Panc1 (cell line): Measurements from ENCODE around the gene HEPHL1. TPM values are rescaled to one million over a fixed set of nuclear protein-coding genes. Genes with fewer than 3 reads are reported as not detected.

ENCODE experiments used
- ATAC-seq: fragments of 200-7000 bp; cut with Tn5 transposase; 2 replicates; pipeline ENCODE4 v1.9.1; 2020; ENCODE audit warnings: mild to moderate bottlenecking, moderate library complexity
- BruUV-seq: library from RNA; stranded (reverse); fragments of 400-500 nt; replicated peaks from 2 replicates; lab custom pipeline; 2021; lab: Mats Ljungman, UMichigan
- CTCF ChIA-PET: fragments of 300-600 bp; sonication (Branson Sonifier 250); formaldehyde crosslinking; loops from one replicate; lab custom pipeline; 2022; ENCODE audit warnings: antibody characterized with exemption; lab: Charles Lee
- POLR2A ChIA-PET: fragments of 300-600 bp; sonication (Branson Sonifier 250); formaldehyde crosslinking; loops from one replicate; lab custom pipeline; 2022; ENCODE audit warnings: antibody characterized with exemption; lab: Charles Lee
- DNase-seq: peaks from one replicate; pipeline ENCODE4 v3.0.0-alpha.2; 2010; ENCODE audit warnings: low read depth, low spot score
- H3K27ac ChIP-seq: 2 replicates; pipeline ENCODE4 v1.5.1; 2011; ENCODE audit warnings: mild to moderate bottlenecking, low read length, inconsistent platforms
- H3K27me3 ChIP-seq: fragments of 200-500 bp; sonication (Bioruptor generic); 2 replicates; pipeline ENCODE4 v1.6.0; 2014; ENCODE audit warnings: low read length, inconsistent platforms; ENCODE audit not compliant: control insufficient read depth, insufficient read depth
- H3K36me3 ChIP-seq: fragments of 200-500 bp; sonication (Bioruptor generic); 2 replicates; pipeline ENCODE4 v1.5.1; 2014; ENCODE audit warnings: inconsistent platforms, mild to moderate bottlenecking, low read length, moderate library complexity; ENCODE audit not compliant: control insufficient read depth, insufficient read depth
- H3K4me1 ChIP-seq: 2 replicates; pipeline ENCODE4 v1.5.1; 2011; ENCODE audit warnings: inconsistent platforms, mild to moderate bottlenecking, low read length, moderate library complexity; ENCODE audit not compliant: control insufficient read depth, insufficient read depth
- H3K4me3 ChIP-seq, 2 experiments: 2 replicates each; pipeline ENCODE4 v1.5.1; 2011 to 2012; ENCODE audit warnings: low read depth in 2 of 2, low read length in 2 of 2, mild to moderate bottlenecking in 2 of 2, inconsistent platforms in 1 of 2, moderate library complexity in 1 of 2
- H3K9me3 ChIP-seq: fragments of 200-500 bp; sonication (Bioruptor generic); 2 replicates; pipeline ENCODE4 v1.5.1; 2014; ENCODE audit warnings: low read depth, mild to moderate bottlenecking, inconsistent platforms, low read length, moderate library complexity; ENCODE audit not compliant: control insufficient read depth, insufficient read depth
- POLR2AphosphoS5 ChIP-seq: IDR thresholded peaks from 2 replicates; pipeline ENCODE4 v1.6.1; 2012; ENCODE audit warnings: mild to moderate bottlenecking, low read depth, low read length, moderate library complexity
- SIN3A ChIP-seq: IDR thresholded peaks from 2 replicates; pipeline ENCODE4 v1.6.1; 2012; ENCODE audit warnings: low read depth, mild to moderate bottlenecking, low read length, moderate library complexity, borderline replicate concordance; ENCODE audit not compliant: insufficient read depth
- TCF7L2 ChIP-seq: IDR thresholded peaks from 2 replicates; pipeline ENCODE4 v1.6.1; 2011; ENCODE audit warnings: mild to moderate bottlenecking, low read depth, low read length, inconsistent platforms
- in situ Hi-C: cut with HindIII; loops from 2 replicates; pipeline ENCODE4 v1.10.0; 2016; ENCODE audit warnings: low sequenced_read_pairs, low pct_unique_long_range_greater_than_20kb
- intact Hi-C: fragments of 100-400 bp; cut with micrococcal nuclease; formaldehyde crosslinking; loops from one replicate; pipeline ENCODE4 v1.10.0; 2022; ENCODE audit not compliant: unreplicated experiment
- total RNA-seq: library from RNA; stranded (reverse); gene quantifications from one replicate; pipeline ENCODE4 v1.2.1, GENCODE V29; 2021; ENCODE audit not compliant: unreplicated experiment
- TF ChIP-seq, protein P1 (sequence below): fragments of 450-650 bp; IDR thresholded peaks from 2 replicates; pipeline ENCODE4 v1.5.1; 2017; ENCODE audit warnings: mild to moderate bottlenecking

HEPHL1 gene
- total RNA-seq, 1 experiment from 2014 or later: not detected

- no peak for DNase-seq
- no peak for ATAC-seq
- peak overlapping the region; percentile 23; the same call in 1 of the 2 replicates for H3K27ac ChIP-seq
- intact Hi-C loops: no loop called here
- ChIA-PET CTCF (no interaction called here), POLR2A (no interaction called here)
- H3K4me1 ChIP-seq: peaks cover 67% of the 10 kb centered on the region
- no peaks in the 10 kb centered on the region for H3K27me3 ChIP-seq
- H3K36me3 ChIP-seq: no peaks in the 10 kb centered on the region
- in situ Hi-C loops: no loop called here
- H3K4me3 ChIP-seq: peak overlapping the region in 1 of 2 experiments; percentile 4; a peak in 2 of 4 replicates
- BruUV-seq: no TSS peak
- no peaks in the 10 kb centered on the region for H3K9me3 ChIP-seq
- no peak for TF ChIP-seq TCF7L2
These were observed 111.0 kb downstream of the HEPHL1 start for GRCh38 chr11:94132152-94132558.

- ATAC-seq: no peak
- DNase-seq: no peak
- TF ChIP-seq SIN3A: no peak
- H3K9me3 ChIP-seq: no peaks in the 10 kb centered on the region
- no peak overlapping the region; a peak in 1 of 4 replicates for H3K4me3 ChIP-seq
- no TSS peak for BruUV-seq
- H3K36me3 ChIP-seq: no peaks in the 10 kb centered on the region
- intact Hi-C loops (no loop called here), in situ Hi-C loops (no loop called here)
- CTCF ChIA-PET: no interaction called here
- POLR2A ChIA-PET: no interaction called here
- no peaks in the 10 kb centered on the region for H3K27me3 ChIP-seq
- no peak overlapping the region; the same call in none of the 2 replicates for H3K27ac ChIP-seq
- peaks cover 61% of the 10 kb centered on the region for H3K4me1 ChIP-seq
These were observed 111.8 kb downstream of the HEPHL1 start for GRCh38 chr11:94132823-94133408.

GRCh38 chr11:94133752-94134151, 112.6 kb downstream of the HEPHL1 start:
- intact Hi-C loops: no loop called here
- Histone ChIP-seq H3K9me3 (no peaks in the 10 kb centered on the region), H3K36me3 (no peaks in the 10 kb centered on the region), H3K4me1 (peaks cover 60% of the 10 kb centered on the region), H3K27me3 (no peaks in the 10 kb centered on the region), H3K4me3 (no peak overlapping the region), H3K27ac (peak overlapping the region; percentile 85)
- TF ChIP-seq, protein P1, sequence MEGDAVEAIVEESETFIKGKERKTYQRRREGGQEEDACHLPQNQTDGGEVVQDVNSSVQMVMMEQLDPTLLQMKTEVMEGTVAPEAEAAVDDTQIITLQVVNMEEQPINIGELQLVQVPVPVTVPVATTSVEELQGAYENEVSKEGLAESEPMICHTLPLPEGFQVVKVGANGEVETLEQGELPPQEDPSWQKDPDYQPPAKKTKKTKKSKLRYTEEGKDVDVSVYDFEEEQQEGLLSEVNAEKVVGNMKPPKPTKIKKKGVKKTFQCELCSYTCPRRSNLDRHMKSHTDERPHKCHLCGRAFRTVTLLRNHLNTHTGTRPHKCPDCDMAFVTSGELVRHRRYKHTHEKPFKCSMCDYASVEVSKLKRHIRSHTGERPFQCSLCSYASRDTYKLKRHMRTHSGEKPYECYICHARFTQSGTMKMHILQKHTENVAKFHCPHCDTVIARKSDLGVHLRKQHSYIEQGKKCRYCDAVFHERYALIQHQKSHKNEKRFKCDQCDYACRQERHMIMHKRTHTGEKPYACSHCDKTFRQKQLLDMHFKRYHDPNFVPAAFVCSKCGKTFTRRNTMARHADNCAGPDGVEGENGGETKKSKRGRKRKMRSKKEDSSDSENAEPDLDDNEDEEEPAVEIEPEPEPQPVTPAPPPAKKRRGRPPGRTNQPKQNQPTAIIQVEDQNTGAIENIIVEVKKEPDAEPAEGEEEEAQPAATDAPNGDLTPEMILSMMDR: no peak
- TF ChIP-seq POLR2AphosphoS5: no peak
- in situ Hi-C loops: no loop called here
- POLR2A ChIA-PET: no interaction called here
- BruUV-seq: no TSS peak
- CTCF ChIA-PET: no interaction called here
- no peak for DNase-seq
- ATAC-seq: no peak

DNA sequence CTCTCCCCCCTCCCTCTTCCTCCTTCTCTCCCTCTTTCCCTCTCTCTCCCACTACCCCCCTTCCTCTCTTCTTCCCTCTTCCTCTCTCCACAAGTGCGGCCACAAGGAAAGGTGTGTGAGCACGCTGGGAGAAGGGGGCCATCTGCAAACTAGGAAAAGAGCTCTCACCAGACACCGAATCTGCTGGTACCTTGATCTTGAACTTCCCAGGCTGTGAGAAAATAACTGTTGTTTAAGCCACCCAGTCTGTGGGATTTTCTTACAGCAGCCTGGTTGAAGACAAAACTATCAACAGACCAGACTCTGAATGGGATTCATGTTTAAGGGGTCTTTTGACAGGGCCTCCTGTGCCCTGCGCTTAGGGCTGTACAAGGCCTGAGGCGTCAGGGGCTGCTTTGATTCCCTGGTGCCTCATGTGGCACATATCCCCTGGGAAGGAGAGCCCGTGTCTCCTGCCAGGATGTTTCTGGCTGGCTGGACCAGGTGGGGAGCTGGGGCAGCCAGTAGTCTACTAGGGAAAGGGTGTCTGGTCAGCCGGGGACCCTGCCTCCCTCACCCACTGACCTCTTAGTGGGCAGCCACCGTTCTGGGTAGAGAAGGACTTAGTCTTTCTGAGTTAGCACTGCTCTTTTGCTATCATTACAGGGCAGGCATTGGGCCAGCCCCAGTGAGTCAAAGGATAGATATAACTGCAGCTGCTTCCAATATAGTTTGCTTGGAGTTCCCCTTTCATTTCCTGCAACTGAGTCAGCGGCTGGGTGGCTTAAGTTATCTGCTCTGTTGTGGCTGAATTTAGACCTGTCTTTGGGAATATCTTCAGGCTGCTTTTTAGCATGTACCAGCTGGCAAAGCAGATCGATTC, 113.7 kb downstream of the HEPHL1 start:
- peak; percentile 81 for ATAC-seq
- TF ChIP-seq, protein P1: no peak
- peak; percentile 31; the same call in 1 of the 2 replicates for TF ChIP-seq POLR2AphosphoS5
- Histone ChIP-seq H3K4me3 (peak overlapping the region; percentile 1 to 33; a peak in 2 of 4 replicates), H3K27me3 (no peaks in the 10 kb centered on the region), H3K36me3 (no peaks in the 10 kb centered on the region), H3K27ac (peak overlapping the region; percentile 85), H3K9me3 (no peaks in the 10 kb centered on the region), H3K4me1 (peaks cover 60% of the 10 kb centered on the region)
- in situ Hi-C loops: no loop called here
- BruUV-seq: no TSS peak
- DNase-seq: peak; percentile 69
- ChIA-PET CTCF (no interaction called here), POLR2A (no interaction called here)
- intact Hi-C loops: no loop called here
